ENCODE results near the gene PLCXD1. TPM values are rescaled to one million over a fixed set of nuclear protein-coding genes. Genes with fewer than 3 reads are reported as not detected.
"Not testable (repeated sequence)": the region's sequence is repeated elsewhere in the genome, so short reads cannot be mapped to it uniquely, and the experiment has no call there.

Gene PLCXD1
- polyA plus RNA-seq, 1 donor from 2014 or later: 30.1 TPM

- Histone ChIP-seq H3K9me2 (ENCODE audit: insufficient read depth, low read length) (no peaks in the 10 kb centered on the region), H2AFZ (ENCODE audit: low read depth, low read length) (no peak overlapping the region), H3K79me2 (replicated peaks; ENCODE audit: insufficient read depth, low read length) (no peaks in the 10 kb centered on the region), H3K36me3 (ENCODE audit: insufficient read depth, low read length) (no peaks in the 10 kb centered on the region), H3K27me3 (ENCODE audit: insufficient read depth, low read depth, low read length) (peaks cover 12% of the 10 kb centered on the region), H3F3A (ENCODE audit: insufficient read depth, low read length, poor library complexity, severe bottlenecking) (no peaks in the 10 kb centered on the region), H3K4me3 (ENCODE audit: low read length) (no peak overlapping the region), H3K9me3 (ENCODE audit: low read length) (no peaks in the 10 kb centered on the region), H4K20me1 (ENCODE audit: insufficient read depth) (no peaks in the 10 kb centered on the region), H3K9ac (ENCODE audit: low read length) (no peak overlapping the region), H3K27ac (ENCODE audit: low read length) (no peak overlapping the region), H3K4me2 (ENCODE audit: low read length) (no peak overlapping the region)
- TF ChIP-seq EZH2 (IDR thresholded peaks at IDR 0.05; ENCODE audit: borderline replicate concordance, insufficient read depth, low read length, poor library complexity, severe bottlenecking) (no peak), TAF1 (IDR thresholded peaks at IDR 0.05; ENCODE audit: low read depth) (no peak), SMC3 (conservative IDR thresholded peaks at IDR 0.05; ENCODE audit: poor library complexity) (no peak), EP300 (conservative IDR thresholded peaks at IDR 0.05; ENCODE audit: poor library complexity, severe bottlenecking) (no peak), MXI1 (conservative IDR thresholded peaks at IDR 0.05; ENCODE audit: poor library complexity, severe bottlenecking) (no peak), POLR2AphosphoS5 (IDR thresholded peaks at IDR 0.05) (no peak), REST (IDR thresholded peaks at IDR 0.05; ENCODE audit: borderline replicate concordance) (no peak), RAD21 (conservative IDR thresholded peaks at IDR 0.05) (no peak)
- TF ChIP-seq, protein P1, sequence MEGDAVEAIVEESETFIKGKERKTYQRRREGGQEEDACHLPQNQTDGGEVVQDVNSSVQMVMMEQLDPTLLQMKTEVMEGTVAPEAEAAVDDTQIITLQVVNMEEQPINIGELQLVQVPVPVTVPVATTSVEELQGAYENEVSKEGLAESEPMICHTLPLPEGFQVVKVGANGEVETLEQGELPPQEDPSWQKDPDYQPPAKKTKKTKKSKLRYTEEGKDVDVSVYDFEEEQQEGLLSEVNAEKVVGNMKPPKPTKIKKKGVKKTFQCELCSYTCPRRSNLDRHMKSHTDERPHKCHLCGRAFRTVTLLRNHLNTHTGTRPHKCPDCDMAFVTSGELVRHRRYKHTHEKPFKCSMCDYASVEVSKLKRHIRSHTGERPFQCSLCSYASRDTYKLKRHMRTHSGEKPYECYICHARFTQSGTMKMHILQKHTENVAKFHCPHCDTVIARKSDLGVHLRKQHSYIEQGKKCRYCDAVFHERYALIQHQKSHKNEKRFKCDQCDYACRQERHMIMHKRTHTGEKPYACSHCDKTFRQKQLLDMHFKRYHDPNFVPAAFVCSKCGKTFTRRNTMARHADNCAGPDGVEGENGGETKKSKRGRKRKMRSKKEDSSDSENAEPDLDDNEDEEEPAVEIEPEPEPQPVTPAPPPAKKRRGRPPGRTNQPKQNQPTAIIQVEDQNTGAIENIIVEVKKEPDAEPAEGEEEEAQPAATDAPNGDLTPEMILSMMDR (IDR thresholded peaks at IDR 0.05; ENCODE audit: poor library complexity, severe bottlenecking): no peak
Measured at GRCh38 chrX:276581-277201, 4.5 kb upstream of the PLCXD1 start.

DNA sequence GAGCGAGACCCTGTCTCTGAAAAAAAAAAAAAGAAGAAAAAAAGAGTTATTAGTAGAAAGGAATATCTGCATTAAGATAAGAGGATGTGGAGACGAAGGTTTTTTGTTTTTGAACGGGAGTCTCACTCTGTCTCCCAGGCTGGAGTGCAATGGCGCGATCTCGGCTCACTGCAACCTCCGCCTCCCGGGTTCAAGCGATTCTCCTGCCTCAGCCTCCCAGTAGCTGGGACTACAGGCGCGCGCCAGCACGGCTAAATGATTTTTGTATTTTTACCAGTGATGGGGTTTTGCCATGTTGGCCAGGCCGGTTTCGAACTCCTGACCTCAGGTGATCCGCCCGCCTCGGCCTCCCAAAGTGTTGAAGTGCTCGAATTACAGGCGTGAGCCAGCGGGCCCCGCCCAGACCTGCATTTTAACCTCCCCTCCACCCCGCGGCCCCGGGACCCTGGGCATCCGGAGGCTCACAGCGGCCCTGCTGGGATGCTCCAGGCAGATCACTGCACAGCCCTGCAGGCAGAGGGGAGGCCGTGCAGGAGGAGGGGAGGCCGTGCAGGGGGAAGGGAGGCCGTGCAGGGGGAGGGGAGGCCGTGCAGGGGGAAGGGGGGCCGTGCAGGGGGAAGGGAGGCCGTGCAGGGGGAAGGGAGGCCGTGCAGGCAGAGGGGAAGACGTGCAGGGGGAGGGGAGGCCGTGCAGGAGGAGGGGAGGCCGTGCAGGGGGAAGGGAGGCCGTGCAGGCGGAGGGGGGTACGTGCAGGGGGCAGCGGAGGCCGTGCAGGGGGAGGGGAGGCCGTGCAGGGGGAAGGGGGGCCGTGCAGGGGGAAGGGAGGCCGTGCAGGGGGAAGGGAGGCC lies 1.2 kb upstream of the PLCXD1 start:
- not testable (repeated sequence) for H3K27ac ChIP-seq (ENCODE audit: low read length); H3K4me3 ChIP-seq (ENCODE audit: low read length); H3K79me2 ChIP-seq (replicated peaks; ENCODE audit: insufficient read depth, low read length); H2AFZ ChIP-seq (ENCODE audit: low read depth, low read length); H3K9ac ChIP-seq (ENCODE audit: low read length); H4K20me1 ChIP-seq (ENCODE audit: insufficient read depth); H3K9me2 ChIP-seq (ENCODE audit: insufficient read depth, low read length); H3K36me3 ChIP-seq (ENCODE audit: insufficient read depth, low read length); H3K4me2 ChIP-seq (ENCODE audit: low read length); H3F3A ChIP-seq (ENCODE audit: insufficient read depth, low read length, poor library complexity, severe bottlenecking); H3K9me3 ChIP-seq (ENCODE audit: low read length)
- peaks cover 12% of the 10 kb centered on the region for H3K27me3 ChIP-seq (ENCODE audit: insufficient read depth, low read depth, low read length)

- H3K9me2 ChIP-seq (ENCODE audit: insufficient read depth, low read length); H3K9me3 ChIP-seq (ENCODE audit: low read length); H3K9ac ChIP-seq (ENCODE audit: low read length); H3K27ac ChIP-seq (ENCODE audit: low read length); H4K20me1 ChIP-seq (ENCODE audit: insufficient read depth); H3K79me2 ChIP-seq (replicated peaks; ENCODE audit: insufficient read depth, low read length); H3K36me3 ChIP-seq (ENCODE audit: insufficient read depth, low read length); H2AFZ ChIP-seq (ENCODE audit: low read depth, low read length); H3K4me2 ChIP-seq (ENCODE audit: low read length); H3F3A ChIP-seq (ENCODE audit: insufficient read depth, low read length, poor library complexity, severe bottlenecking): not testable (repeated sequence)
- peaks cover 12% of the 10 kb centered on the region for H3K27me3 ChIP-seq (ENCODE audit: insufficient read depth, low read depth, low read length)
- H3K4me3 ChIP-seq (ENCODE audit: low read length): peak overlapping the region; percentile 70
Measured at GRCh38 chrX:280722-281121, 459 bp upstream of the PLCXD1 start.

GRCh38 chrX:282000-282681 lies 960 bp downstream of the PLCXD1 start:
- H3K27ac ChIP-seq (ENCODE audit: low read length): peak overlapping the region; percentile 80
- not testable (repeated sequence) for H3K36me3 ChIP-seq (ENCODE audit: insufficient read depth, low read length); H3F3A ChIP-seq (ENCODE audit: insufficient read depth, low read length, poor library complexity, severe bottlenecking)

More at GRCh38 chrX:282000-282681, 960 bp downstream of the PLCXD1 start:
- H3K4me2 ChIP-seq (ENCODE audit: low read length); H3K9me2 ChIP-seq (ENCODE audit: insufficient read depth, low read length); H3K9me3 ChIP-seq (ENCODE audit: low read length); H4K20me1 ChIP-seq (ENCODE audit: insufficient read depth); H3K79me2 ChIP-seq (replicated peaks; ENCODE audit: insufficient read depth, low read length); H2AFZ ChIP-seq (ENCODE audit: low read depth, low read length); H3K27me3 ChIP-seq (ENCODE audit: insufficient read depth, low read depth, low read length): not testable (repeated sequence)
- Histone ChIP-seq H3K4me3 (ENCODE audit: low read length) (peak overlapping the region; percentile 70), H3K9ac (ENCODE audit: low read length) (peak overlapping the region; percentile 72)

Data from neural cell (in vitro differentiated cells).